GM18951 (cell line): ENCODE data around the gene TSR3.

Experiments used
- POLR2A ChIP-seq: IDR thresholded peaks from 4 replicates; pipeline ENCODE4 v1.6.1; 2011; ENCODE audit warnings: mild to moderate bottlenecking; ENCODE audit not compliant: insufficient read length, insufficient read depth; ENCODE audit errors: extremely low read depth
- in situ Hi-C: fragments of 300-500 bp; cut with MboI; formaldehyde crosslinking; loops from one replicate; pipeline ENCODE4 v1.12.0; 2022; ENCODE audit warnings: low sequenced_read_pairs, mixed read lengths, inconsistent platforms; ENCODE audit not compliant: unreplicated experiment

The TSR3 gene

GRCh38 chr16:1385232-1385631 lies 33.6 kb upstream of the TSR3 start:
- TF ChIP-seq POLR2A = no peak
- in situ Hi-C loops = no loop called here

DNA sequence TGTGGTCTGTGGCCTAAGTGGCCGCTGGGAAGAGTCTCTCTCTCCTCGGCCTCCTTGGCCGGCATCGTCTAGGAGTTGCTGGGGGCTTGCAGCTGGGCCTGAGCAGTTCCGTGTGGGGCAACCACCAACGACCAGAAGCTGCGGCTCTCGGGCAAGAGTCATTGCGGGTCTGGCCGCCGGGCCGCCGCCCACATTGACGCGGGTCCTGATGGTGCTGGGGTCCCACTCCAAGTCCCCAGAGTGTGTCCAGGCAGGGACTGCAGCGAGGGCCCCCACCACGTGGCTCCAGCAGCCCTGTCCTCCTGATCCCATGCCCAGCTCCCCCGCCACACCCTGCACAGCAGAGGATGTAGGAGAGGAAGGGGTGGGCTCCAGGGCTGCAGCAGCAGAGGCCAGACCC lies 31.9 kb upstream of the TSR3 start:
- no peak for TF ChIP-seq POLR2A
- in situ Hi-C loops = no loop called here

DNA sequence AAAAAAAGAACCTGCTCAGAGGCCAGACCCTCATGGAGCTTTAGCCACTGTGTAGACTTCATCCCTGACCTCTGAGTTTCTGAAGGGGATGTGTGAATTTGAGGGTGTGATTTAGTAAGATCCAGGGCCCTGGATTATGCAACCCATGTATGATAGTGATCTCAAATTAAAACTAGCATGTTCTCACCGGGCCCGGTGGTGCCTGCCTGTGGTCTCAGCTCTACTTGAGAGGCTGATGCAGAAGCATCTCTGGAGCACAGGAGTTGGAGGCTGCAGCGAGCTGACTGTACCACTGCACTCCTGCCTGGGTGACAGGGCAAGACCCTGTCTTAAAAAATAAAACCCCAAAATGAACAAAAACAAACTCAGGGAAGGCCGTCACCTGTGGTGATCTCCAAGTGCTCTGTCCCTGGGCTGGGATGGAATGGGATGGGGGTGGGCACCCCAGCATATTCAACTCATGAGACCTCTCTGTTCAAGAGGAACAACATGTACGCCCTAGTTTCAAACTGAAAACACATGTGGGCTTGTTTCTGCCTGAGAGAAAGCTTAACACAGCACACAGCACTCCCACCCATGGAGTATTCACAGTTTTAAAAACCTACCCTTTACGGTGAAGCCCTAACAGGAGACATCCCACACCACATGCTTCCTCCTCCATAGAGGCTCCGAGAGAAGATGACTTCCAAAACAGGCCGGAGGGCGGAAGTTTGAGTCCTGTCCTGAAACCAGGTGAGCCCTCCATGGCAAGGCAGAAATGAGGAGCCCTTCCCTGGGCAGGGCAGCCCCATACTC lies 30.1 kb upstream of the TSR3 start:
- TF ChIP-seq POLR2A = no peak
- in situ Hi-C loops = no loop called here

GRCh38 chr16:1380195-1380594 lies 28.5 kb upstream of the TSR3 start:
- in situ Hi-C loops = no loop called here

DNA sequence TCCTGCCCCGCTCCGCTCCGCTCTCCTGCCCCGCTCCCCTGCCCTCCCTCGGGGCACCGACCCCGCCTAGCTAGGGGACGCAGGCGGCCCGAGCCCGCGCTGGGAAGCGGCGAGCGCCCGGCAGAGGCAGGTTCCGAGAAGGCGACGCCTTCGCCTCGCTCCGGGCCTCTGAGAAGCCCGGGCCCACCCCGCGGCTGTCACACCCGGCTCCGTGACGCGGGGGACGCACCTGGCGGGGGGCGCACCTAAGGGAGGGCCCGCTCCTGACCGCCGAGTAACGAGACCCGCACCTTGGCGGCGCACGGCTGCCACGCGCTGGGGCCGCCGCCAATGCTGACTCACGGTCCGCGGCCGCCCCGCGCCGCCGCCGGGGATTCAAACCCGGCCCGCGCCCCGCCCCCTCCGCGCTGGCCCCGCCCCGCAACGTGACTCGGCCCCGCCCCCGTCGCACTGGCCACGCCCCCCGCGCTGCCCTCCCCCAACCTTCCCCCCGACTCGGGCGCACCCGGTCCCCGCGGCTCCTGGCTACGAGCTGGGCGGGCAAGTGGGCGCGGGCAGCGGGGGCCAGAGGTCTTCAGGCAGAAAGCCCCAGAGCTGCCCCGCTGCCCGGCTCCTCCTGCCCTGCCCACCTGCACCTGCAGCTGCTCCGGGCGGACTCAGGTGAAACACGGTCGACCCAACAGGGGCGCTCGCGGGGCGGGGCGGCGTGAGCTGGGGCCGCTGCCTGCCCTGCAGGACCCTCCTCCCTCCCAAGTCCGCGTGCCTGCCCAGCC lies 27.8 kb upstream of the TSR3 start:
- TF ChIP-seq POLR2A = peak; percentile 73
- in situ Hi-C loops = no loop called here

More at GRCh38 chr16:1380195-1380594, 28.5 kb upstream of the TSR3 start:
- TF ChIP-seq POLR2A = no peak

GRCh38 chr16:1378804-1379303 lies 27.2 kb upstream of the TSR3 start:
- in situ Hi-C loops = no loop called here
- no peak for TF ChIP-seq POLR2A

DNA sequence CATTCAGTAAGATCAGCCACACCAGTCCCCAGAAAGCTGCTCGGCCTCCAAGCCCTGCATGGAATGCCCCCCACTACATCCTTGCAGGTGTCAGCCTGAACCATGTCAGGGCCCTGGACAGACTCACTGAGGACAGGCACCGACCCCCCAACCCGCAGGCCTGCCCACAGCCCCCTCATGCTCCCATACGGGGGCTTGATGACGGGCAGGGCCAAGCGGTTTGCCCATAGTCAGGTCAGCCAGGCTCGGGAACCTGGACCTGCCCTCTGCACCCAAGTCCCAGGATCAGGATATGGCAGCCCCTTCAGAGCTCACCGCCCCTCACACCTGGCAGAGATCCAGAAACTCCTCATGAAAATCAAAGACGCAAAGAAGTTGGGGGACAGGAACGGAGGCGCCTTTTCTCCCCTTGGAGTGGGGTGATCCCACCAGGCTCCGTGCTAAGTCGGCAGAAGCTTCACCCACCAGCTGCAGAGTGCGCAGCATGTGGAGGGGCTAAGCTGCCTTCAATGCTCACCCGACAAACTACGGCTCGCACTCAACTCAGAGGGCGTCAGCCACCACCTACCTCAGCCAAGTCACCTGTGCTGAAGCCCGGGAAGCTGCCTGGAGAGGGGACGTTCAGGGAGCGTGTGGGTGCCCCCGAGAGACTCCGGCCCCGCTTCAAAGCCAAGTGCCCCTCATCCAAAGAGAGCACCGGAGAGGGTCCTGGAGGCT lies 26.6 kb upstream of the TSR3 start:
- in situ Hi-C loops = no loop called here
- no peak for TF ChIP-seq POLR2A

DNA sequence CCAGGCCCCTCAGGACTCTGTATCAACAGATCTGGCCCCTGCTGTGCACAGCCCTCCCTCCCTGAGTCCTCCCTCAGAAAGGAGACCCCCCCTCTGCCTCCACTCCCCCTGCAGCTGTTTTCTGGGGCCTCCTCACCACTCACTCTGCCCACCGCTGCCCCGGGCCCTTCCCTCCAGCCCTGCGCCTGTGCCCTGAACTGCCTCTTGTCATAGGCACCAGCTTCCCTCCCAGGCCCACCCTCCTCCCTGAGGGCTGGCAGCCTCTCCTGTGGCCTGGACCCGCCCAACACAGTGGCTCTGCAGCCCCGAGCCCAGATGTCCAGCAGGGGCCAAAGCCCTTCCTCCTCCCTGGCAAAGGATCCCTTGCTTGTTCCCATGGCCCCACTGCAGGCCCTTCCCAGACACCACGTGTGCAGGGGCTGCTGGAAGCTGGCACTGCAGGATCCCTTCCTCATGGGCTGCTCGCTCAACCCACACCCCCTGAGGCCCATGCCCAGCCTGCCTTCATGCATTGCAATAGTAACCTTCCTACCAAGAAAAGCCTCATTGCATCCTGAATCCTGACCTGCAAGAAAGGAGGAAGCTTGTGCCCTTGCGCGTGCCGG lies 25.8 kb upstream of the TSR3 start:
- no peak for TF ChIP-seq POLR2A
- in situ Hi-C loops = no loop called here

DNA sequence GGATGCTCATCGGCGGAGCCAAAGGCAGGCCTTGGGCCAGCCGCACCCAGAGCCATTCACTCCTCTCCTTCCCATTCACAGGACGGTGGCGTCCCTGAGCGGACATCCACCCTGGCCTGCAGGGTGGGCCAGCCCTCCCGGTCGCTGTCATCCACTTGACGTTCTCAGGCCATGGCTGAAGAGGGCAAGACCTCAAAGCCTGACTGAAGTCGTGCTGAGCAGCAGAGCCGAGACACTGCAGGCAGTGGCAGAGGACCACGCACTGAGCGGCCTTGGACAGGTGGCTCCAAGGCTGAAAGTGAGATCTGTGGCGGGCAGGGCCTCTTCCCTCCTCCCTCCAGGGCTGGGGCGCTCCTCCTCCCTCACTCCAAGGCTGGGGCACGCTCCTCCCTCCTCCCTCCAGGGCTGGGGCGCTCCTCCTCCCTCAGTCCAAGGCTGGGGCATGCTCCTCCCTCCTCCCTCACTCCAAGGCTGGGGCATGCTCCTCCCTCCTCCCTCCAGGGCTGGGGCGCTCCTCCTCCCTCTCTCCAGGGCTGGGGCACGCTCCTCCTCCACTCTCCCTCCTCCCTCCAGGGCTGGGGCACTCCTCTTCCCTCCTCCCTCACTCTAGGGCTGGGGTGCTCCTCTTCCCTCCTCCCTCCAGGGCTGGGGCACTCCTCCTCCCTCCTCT lies 24.2 kb upstream of the TSR3 start:
- in situ Hi-C loops = no loop called here
- TF ChIP-seq POLR2A = no peak

GRCh38 chr16:1375298-1375640 lies 23.6 kb upstream of the TSR3 start:
- TF ChIP-seq POLR2A = no peak

DNA sequence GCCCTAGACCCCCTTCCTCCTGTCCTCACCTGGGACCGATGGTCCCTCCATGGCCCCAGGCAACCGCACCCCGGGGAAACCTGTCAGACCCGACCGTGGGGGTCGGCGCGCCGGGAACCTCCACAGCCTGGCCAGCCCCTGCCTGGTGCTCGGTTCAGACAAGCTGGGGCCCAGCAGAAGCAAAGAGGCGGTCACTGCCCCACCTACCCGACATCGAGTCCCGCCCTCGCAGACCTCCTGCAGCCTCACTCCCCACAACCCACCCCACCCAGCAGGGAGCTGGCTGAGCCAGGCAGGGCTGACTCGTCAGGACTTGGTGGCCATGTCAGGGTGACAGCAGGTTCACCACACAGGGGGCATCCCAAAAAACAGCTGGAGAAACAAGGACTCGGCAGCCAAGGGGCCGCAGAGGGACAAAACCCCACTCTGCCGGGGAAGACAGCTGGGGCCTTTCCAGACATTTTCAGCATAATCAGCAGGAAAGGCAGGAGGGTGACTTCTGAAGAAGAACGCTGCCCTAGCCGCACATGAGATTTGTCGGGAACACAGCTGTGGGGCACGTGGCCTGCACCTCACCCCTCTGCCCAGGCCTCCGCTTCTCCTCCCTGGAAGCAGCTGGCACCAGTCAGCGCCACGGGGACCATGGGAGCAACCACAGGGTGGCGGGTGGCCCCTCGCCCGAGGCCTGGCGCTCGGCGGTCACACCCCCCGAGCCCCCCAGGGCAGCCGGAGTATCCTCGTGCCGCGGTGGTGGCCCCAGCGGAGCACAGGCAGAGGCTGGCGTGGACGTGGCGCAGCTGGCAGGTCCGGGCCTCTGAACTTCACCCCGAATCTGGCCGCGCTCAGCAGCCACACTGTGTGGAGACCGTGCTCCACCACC lies 23.0 kb upstream of the TSR3 start:
- in situ Hi-C loops = no loop called here
- TF ChIP-seq POLR2A = no peak

More at GRCh38 chr16:1375298-1375640, 23.6 kb upstream of the TSR3 start:
- in situ Hi-C loops = no loop called here
